ENCODE results near the gene NLGN4X.

Gene NLGN4X

DNA sequence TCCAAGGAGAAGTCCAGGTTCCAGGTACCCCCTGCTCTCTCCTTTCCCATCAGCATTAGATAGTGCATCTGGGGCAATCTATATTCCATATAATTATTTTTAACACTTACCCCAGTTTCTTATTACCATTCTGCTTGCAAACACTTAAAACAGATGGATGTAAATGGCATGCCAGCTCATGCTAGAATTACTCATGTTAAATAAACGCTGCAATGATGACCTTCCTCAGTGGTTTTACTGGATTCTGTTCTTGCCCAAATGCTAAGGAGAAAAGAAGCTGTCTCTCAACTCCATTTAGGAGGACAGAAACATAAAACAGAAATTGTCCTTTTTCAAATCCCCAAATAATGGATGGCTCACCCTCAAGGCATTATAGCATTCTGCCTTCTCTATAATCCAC lies 161.1 kb downstream of the NLGN4X start:
- no peaks in the 10 kb centered on the region for H3K4me1 ChIP-seq (ENCODE audit: control insufficient read depth, insufficient read depth, low read length, poor library complexity, severe bottlenecking)
- H3K4me3 ChIP-seq (ENCODE audit: extremely low read depth, insufficient read depth, low read length, poor library complexity, severe bottlenecking): no peak overlapping the region
- H3K9me3 ChIP-seq (ENCODE audit: control insufficient read depth, low read length): no peaks in the 10 kb centered on the region
- no peaks in the 10 kb centered on the region for H3K36me3 ChIP-seq (ENCODE audit: control insufficient read depth, insufficient read depth, low read length)
- 83 to 100% methylated on average over 1 of the region's 1 CpG for WGBS, 2 experiments (ENCODE audit: insufficient coverage in 2 of 2)
- no peak overlapping the region for H3K27ac ChIP-seq (ENCODE audit: low read depth, low read length, severe bottlenecking)

DNA sequence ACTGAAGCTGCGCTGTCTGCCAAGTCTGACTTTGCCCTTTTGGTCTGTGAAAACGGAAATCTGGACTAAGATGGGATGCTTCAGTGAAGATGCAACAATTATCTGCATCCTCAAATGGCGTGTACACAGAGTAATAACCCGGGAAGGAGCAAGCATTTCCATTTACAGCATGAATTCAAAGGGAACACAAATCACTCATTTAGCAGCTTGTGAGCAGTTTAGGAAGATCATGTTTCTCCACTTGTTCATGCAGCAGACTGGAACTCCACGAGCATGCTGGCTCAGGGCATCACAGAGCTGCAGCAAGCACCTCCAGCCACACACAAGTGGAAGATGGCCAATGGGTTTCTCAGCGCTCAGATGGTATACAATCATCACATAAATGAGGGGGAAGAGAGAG lies 175.5 kb downstream of the NLGN4X start:
- Histone ChIP-seq H3K27ac (ENCODE audit: low read depth, low read length, severe bottlenecking) (no peak overlapping the region), H3K9me3 (ENCODE audit: control insufficient read depth, low read length) (no peaks in the 10 kb centered on the region), H3K4me3 (ENCODE audit: extremely low read depth, insufficient read depth, low read length, poor library complexity, severe bottlenecking) (no peak overlapping the region), H3K36me3 (ENCODE audit: control insufficient read depth, insufficient read depth, low read length) (no peaks in the 10 kb centered on the region), H3K4me1 (ENCODE audit: control insufficient read depth, insufficient read depth, low read length, poor library complexity, severe bottlenecking) (no peaks in the 10 kb centered on the region)
- WGBS, 2 experiments (ENCODE audit: insufficient coverage in 2 of 2): 92 to 100% methylated on average over 1 to 2 of the region's 6 CpGs

DNA sequence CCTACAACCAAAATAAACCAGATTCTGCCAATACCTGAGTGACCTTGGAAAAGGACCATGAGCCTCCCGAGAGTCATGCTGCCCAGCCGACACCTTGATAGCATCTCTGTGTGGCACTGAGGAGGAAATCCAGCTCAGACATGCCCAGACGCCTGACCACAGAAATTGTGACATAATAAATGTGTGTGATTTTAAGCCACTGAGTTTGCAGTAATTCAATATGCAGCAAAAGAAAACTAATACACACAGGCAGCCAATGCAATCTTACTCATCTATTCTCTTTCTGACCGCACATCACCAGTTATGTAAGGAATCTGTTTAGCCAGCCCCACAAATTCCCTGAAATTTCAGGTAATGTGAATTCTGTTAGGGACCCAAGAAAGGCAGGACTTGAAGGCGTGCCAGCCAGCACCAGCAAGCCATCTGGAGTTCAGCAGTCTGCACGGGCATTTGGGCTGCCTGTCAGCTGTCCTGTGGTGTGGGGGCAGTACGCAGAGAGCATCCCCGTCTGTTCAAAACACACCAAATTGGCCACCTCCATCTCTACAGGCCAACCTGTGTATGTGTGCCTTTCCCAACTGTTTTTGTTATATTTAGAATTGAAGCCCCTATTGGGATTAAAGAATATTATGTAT lies 176.4 kb downstream of the NLGN4X start:
- Histone ChIP-seq H3K36me3 (ENCODE audit: control insufficient read depth, insufficient read depth, low read length) (no peaks in the 10 kb centered on the region), H3K4me1 (ENCODE audit: control insufficient read depth, insufficient read depth, low read length, poor library complexity, severe bottlenecking) (no peaks in the 10 kb centered on the region), H3K9me3 (ENCODE audit: control insufficient read depth, low read length) (no peaks in the 10 kb centered on the region), H3K27ac (ENCODE audit: low read depth, low read length, severe bottlenecking) (no peak overlapping the region), H3K4me3 (ENCODE audit: extremely low read depth, insufficient read depth, low read length, poor library complexity, severe bottlenecking) (no peak overlapping the region)
- 83% methylated on average over 2 of the region's 8 CpGs; no CpG with 5 or more reads in 1 of the 2 experiments for WGBS, 2 experiments (ENCODE audit: insufficient coverage in 2 of 2)

DNA sequence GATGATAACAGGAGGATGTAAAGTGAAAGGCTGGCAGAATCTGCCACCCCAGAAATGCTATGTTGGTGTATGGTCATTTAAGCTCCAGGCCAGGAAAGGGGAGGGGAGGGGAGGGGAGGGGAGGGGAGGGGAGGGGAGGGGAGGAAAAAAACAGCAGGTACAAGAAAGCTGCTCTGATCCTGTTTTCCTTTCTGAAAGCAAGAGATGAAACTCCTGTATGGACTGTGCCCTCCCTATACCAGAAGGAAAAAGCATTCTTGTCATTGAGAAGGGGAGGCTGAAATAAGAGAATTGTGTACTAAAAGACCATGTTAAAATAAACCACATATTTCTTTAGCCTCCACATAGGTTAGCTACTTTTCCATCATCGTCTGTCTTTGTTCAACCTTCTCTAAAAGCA lies 179.5 kb downstream of the NLGN4X start:
- Histone ChIP-seq H3K4me3 (ENCODE audit: extremely low read depth, insufficient read depth, low read length, poor library complexity, severe bottlenecking) (no peak overlapping the region), H3K4me1 (ENCODE audit: control insufficient read depth, insufficient read depth, low read length, poor library complexity, severe bottlenecking) (no peaks in the 10 kb centered on the region), H3K9me3 (ENCODE audit: control insufficient read depth, low read length) (no peaks in the 10 kb centered on the region), H3K36me3 (ENCODE audit: control insufficient read depth, insufficient read depth, low read length) (no peaks in the 10 kb centered on the region), H3K27ac (ENCODE audit: low read depth, low read length, severe bottlenecking) (no peak overlapping the region)
- WGBS, 2 experiments (ENCODE audit: insufficient coverage in 2 of 2): 86% methylated on average over 1 of the region's 1 CpG; no CpG with 5 or more reads in 1 of the 2 experiments

DNA sequence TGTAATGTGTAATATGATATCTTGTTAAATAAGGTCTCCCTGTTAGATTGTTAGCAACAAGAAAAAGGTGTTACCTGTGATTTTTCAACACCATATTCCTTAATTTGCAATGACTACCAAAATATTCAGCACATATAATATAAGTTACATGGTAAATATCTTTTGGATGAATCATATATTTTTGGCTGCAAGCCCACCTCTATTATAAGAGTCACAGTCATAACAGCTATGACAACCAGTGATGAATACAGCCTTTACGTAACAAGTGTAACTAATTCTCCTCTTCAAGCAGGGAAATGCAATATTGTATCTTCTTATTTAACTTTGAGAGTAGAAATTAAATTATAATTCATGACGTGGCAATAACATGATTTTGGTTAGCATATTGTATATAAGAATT lies 187.0 kb downstream of the NLGN4X start:
- H3K9me3 ChIP-seq (ENCODE audit: control insufficient read depth, low read length): no peaks in the 10 kb centered on the region
- no CpG with 5 or more reads among the region's 2 CpGs for whole genome bisulfite sequencing, 2 experiments (ENCODE audit: insufficient coverage in 2 of 2)
- no peak overlapping the region for H3K27ac ChIP-seq (ENCODE audit: low read depth, low read length, severe bottlenecking)
- H3K36me3 ChIP-seq (ENCODE audit: control insufficient read depth, insufficient read depth, low read length): no peaks in the 10 kb centered on the region
- H3K4me1 ChIP-seq (ENCODE audit: control insufficient read depth, insufficient read depth, low read length, poor library complexity, severe bottlenecking): no peaks in the 10 kb centered on the region
- H3K4me3 ChIP-seq (ENCODE audit: extremely low read depth, insufficient read depth, low read length, poor library complexity, severe bottlenecking): no peak overlapping the region

DNA sequence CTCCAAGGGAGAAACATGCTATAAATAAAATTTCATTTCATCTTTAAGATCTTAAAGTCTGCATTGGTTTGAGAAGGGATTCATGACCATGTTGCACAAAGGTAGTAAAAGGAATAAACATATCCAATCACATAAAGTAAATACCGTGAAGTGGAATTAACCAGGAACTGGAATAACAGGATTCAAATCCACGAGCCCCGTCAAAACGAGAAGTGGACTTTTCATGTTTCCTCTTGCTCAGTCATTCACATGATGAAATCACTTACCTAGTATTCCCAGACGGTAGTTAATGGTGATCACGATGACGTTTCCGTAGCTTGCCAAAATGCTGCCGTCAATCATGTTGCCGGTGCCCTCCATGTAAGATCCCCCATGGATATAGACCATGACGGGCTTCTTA lies 199.7 kb downstream of the NLGN4X start:
- peaks cover 11% of the 10 kb centered on the region for H3K4me1 ChIP-seq (ENCODE audit: control insufficient read depth, insufficient read depth, low read length, poor library complexity, severe bottlenecking)
- H3K9me3 ChIP-seq (ENCODE audit: control insufficient read depth, low read length): no peaks in the 10 kb centered on the region
- no peak overlapping the region for H3K27ac ChIP-seq (ENCODE audit: low read depth, low read length, severe bottlenecking)
- WGBS, 2 experiments (ENCODE audit: insufficient coverage in 2 of 2): 100% methylated on average over 2 to 5 of the region's 11 CpGs
- no peaks in the 10 kb centered on the region for H3K36me3 ChIP-seq (ENCODE audit: control insufficient read depth, insufficient read depth, low read length)
- no peak overlapping the region for H3K4me3 ChIP-seq (ENCODE audit: extremely low read depth, insufficient read depth, low read length, poor library complexity, severe bottlenecking)

DNA sequence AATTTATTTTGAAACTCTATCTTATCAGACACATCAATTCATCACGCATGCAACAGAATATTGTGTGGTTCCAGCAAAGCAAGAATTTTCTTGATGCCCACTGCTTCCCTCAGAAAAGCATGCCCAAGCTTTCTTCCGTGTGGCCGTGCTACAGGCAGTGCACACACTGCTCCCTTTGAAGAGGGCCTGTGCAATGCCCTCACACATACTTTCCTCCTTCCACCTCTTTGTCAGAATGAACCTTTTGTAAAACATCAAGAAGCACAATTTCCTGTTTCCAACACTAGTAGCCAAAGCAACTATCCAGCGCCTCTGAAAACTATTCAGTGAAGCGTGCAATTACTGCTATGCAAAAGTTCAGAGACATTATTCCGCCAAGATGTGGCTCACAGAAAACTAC lies 201.7 kb downstream of the NLGN4X start:
- no peak overlapping the region for H3K4me3 ChIP-seq (ENCODE audit: extremely low read depth, insufficient read depth, low read length, poor library complexity, severe bottlenecking)
- no peak overlapping the region for H3K27ac ChIP-seq (ENCODE audit: low read depth, low read length, severe bottlenecking)
- H3K9me3 ChIP-seq (ENCODE audit: control insufficient read depth, low read length): no peaks in the 10 kb centered on the region
- H3K4me1 ChIP-seq (ENCODE audit: control insufficient read depth, insufficient read depth, low read length, poor library complexity, severe bottlenecking): peaks cover 17% of the 10 kb centered on the region
- 20% methylated on average over 1 of the region's 6 CpGs for WGBS, 2 experiments (ENCODE audit: insufficient coverage in 2 of 2)
- H3K36me3 ChIP-seq (ENCODE audit: control insufficient read depth, insufficient read depth, low read length): no peaks in the 10 kb centered on the region

DNA sequence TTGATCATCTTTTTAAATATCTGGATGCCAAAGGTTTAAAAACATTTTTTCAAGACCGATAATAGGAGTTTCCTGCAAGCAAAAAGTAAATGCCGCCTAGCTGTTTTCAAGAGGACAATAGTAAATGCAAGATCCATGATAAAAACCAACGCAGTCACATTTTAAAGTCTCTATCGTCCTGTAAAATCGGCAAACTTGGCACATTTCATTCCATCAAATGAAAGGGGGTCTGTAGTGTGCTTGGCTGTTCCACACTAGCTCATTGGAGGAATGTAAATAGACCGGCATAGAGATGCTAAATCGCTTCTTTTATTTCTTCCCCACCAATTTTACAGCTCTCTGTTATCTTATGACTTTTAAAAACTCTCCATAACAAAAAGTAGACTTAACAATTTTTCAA lies 202.2 kb downstream of the NLGN4X start:
- no peaks in the 10 kb centered on the region for H3K9me3 ChIP-seq (ENCODE audit: control insufficient read depth, low read length)
- no peak overlapping the region for H3K27ac ChIP-seq (ENCODE audit: low read depth, low read length, severe bottlenecking)
- H3K36me3 ChIP-seq (ENCODE audit: control insufficient read depth, insufficient read depth, low read length): no peaks in the 10 kb centered on the region
- H3K4me3 ChIP-seq (ENCODE audit: extremely low read depth, insufficient read depth, low read length, poor library complexity, severe bottlenecking): no peak overlapping the region
- peaks cover 17% of the 10 kb centered on the region for H3K4me1 ChIP-seq (ENCODE audit: control insufficient read depth, insufficient read depth, low read length, poor library complexity, severe bottlenecking)
- 50% methylated on average over 2 of the region's 7 CpGs; no CpG with 5 or more reads in 1 of the 2 experiments for WGBS, 2 experiments (ENCODE audit: insufficient coverage in 2 of 2)

DNA sequence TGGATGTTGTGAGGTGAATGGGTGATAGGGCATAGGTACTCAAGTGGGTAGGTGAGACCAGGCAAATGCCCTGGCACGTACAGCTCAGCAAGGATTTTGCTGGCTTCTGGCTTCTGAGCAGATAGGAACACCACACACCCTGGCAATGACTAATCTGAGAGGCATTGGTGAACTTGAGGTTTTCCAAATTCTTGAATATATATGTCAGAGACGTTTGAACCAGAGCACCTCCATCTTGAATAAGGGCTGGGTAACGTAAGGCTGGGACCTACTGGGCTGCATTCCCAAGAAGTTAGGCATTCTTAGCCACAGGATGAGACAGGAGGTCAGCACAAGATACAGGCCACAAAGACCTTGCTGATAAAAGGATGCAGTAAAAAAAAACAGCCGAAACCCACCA lies 204.5 kb downstream of the NLGN4X start:
- no peaks in the 10 kb centered on the region for H3K36me3 ChIP-seq (ENCODE audit: control insufficient read depth, insufficient read depth, low read length)
- WGBS, 2 experiments (ENCODE audit: insufficient coverage in 2 of 2): no CpG with 5 or more reads among the region's 4 CpGs
- H3K4me1 ChIP-seq (ENCODE audit: control insufficient read depth, insufficient read depth, low read length, poor library complexity, severe bottlenecking): peaks cover 17% of the 10 kb centered on the region
- no peak overlapping the region for H3K27ac ChIP-seq (ENCODE audit: low read depth, low read length, severe bottlenecking)
- no peak overlapping the region for H3K4me3 ChIP-seq (ENCODE audit: extremely low read depth, insufficient read depth, low read length, poor library complexity, severe bottlenecking)
- H3K9me3 ChIP-seq (ENCODE audit: control insufficient read depth, low read length): no peaks in the 10 kb centered on the region

DNA sequence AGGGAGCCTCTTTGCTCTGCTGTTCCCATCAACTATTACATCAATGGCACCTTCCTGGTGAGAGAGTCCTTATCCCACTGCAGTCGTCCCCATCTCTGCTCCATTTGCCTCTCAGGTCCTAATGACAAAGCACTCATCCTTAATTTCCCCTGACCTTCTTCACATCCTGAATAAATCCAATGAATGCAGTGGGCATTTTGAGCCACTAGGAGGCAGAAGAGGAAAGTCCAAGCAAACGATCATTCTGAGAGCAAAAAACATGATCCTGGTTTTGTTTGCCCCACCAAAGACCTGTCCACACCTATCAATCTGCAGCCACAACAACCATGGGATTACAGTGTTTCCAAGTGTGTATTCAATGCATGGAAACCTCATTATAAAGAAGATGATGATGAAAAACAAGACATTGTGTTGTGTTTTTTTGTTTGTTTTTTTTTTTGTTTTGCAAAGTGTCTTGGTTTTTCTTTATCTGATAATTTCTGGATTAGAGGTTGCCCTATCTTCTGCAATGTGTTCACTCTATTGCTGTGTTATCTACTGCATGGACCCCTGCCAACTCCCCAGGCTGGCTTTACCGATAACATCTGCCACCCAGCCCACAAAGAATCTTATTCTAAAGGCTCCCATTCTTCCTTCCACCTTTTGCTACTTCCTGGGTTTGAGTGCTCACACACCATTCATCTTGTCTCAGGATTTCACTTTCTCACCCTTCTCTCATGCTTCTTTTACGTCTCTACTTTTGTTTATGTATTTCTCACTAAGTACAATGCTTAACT lies 207.2 kb downstream of the NLGN4X start:
- H3K4me3 ChIP-seq (ENCODE audit: extremely low read depth, insufficient read depth, low read length, poor library complexity, severe bottlenecking): no peak overlapping the region
- no peaks in the 10 kb centered on the region for H3K36me3 ChIP-seq (ENCODE audit: control insufficient read depth, insufficient read depth, low read length)
- H3K9me3 ChIP-seq (ENCODE audit: control insufficient read depth, low read length): no peaks in the 10 kb centered on the region
- peaks cover 13% of the 10 kb centered on the region for H3K4me1 ChIP-seq (ENCODE audit: control insufficient read depth, insufficient read depth, low read length, poor library complexity, severe bottlenecking)
- H3K27ac ChIP-seq (ENCODE audit: low read depth, low read length, severe bottlenecking): no peak overlapping the region
- WGBS, 2 experiments (ENCODE audit: insufficient coverage in 2 of 2): 0 to 60% methylated on average over 1 of the region's 4 CpGs

DNA sequence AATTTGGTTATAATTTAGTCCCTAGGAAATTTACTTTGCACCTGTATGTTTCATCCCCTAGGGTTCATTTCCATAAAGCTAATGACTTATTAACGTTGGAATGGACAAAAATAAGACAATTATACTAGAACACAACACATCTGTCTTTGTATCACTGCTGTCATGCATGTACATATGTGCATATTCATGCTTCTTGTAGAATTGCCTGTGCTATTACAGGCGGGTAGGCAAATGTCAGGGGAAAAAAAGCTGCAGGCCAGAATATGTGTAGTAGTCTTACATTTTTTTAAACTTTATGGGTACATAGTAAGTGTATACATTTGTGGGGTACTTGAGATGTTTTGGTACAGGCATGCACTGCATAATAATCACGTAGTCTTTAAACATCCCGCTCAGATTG lies 209.6 kb downstream of the NLGN4X start:
- Histone ChIP-seq H3K36me3 (ENCODE audit: control insufficient read depth, insufficient read depth, low read length) (no peaks in the 10 kb centered on the region), H3K4me3 (ENCODE audit: extremely low read depth, insufficient read depth, low read length, poor library complexity, severe bottlenecking) (no peak overlapping the region), H3K27ac (ENCODE audit: low read depth, low read length, severe bottlenecking) (no peak overlapping the region), H3K4me1 (ENCODE audit: control insufficient read depth, insufficient read depth, low read length, poor library complexity, severe bottlenecking) (peaks cover 5% of the 10 kb centered on the region), H3K9me3 (ENCODE audit: control insufficient read depth, low read length) (no peaks in the 10 kb centered on the region)
- no CpG with 5 or more reads among the region's 4 CpGs for WGBS, 2 experiments (ENCODE audit: insufficient coverage in 2 of 2)

Measured in mesodermal cell (in vitro differentiated cells).